HTR-8/SVneo (cell line): ENCODE measurements around the gene RHBDD2.
"Not testable (repeated sequence)": the region's sequence is repeated elsewhere in the genome, so short reads cannot be mapped to it uniquely, and the experiment has no call there.

Experiments
- DNase-seq: peaks from one replicate; pipeline ENCODE4 v3.0.0; 2011; ENCODE audit warnings: low spot score, mixed read lengths; ENCODE audit not compliant: insufficient read length
- FAIRE-seq: peaks from 2 replicates; lab custom pipeline; 2011; peaks lifted over from hg19 to GRCh38; lab: Jason Lieb, UNC

RHBDD2 gene

GRCh38 chr7:75878769-75879611 is at the start of gene RHBDD2:
Gene RHBDD2, plus strand, starts transcription at chr7:75879034. Its CDS starts 49 bp downstream, at chr7:75879083.
- FAIRE-seq (no peak), DNase-seq (peak; percentile 91)

GRCh38 chr7:75829656-75830055 is 49.2 kb upstream of the RHBDD2 start:
- not testable (repeated sequence) for FAIRE-seq, DNase-seq

DNA sequence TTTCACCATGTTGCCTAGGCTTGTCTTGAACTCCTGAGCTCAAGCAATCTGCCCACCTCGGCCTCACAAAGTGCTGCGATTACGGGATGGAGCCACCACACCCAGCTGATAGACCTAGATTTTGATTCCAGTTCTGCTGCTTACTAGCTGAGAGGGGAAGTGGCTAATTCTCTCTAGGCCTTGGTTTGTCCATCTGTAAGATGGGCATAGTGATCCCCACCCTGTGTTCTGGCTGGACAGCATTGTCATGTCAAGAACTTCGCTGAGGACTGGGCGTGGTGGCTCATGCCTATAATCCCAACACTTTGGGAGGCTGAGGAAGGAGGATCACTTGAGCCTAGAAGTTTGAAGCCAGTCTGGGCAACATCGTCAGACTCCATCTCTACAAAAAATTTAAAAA is 47.9 kb upstream of the RHBDD2 start:
- no peak for FAIRE-seq
- no peak for DNase-seq

DNA sequence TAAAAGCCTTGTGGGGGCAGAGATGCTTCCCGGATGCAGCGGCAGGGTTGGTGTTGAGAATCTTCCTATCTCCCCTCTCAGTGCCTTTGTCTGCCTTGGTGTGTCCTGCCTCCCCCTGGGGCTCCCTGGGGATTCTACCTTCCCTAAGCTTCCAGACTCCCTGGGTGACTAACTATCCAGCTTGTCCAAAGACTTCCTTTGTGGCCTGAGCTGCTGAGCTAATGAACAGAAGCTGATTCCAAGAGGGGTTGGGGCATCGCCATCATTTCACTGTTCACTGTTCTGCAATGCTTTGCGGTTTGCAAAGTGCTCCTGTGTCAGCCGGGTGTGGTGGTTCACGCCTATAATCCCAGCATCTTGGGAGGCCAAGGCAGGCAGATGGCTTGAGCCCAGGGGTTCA is 45.2 kb upstream of the RHBDD2 start:
- not testable (repeated sequence) for FAIRE-seq, DNase-seq

GRCh38 chr7:75835688-75836285 is 43.0 kb upstream of the RHBDD2 start:
- no peak for FAIRE-seq
- DNase-seq = no peak

- FAIRE-seq (no peak), DNase-seq (no peak)
Observed at GRCh38 chr7:75836798-75837197, 42.0 kb upstream of the RHBDD2 start.

DNA sequence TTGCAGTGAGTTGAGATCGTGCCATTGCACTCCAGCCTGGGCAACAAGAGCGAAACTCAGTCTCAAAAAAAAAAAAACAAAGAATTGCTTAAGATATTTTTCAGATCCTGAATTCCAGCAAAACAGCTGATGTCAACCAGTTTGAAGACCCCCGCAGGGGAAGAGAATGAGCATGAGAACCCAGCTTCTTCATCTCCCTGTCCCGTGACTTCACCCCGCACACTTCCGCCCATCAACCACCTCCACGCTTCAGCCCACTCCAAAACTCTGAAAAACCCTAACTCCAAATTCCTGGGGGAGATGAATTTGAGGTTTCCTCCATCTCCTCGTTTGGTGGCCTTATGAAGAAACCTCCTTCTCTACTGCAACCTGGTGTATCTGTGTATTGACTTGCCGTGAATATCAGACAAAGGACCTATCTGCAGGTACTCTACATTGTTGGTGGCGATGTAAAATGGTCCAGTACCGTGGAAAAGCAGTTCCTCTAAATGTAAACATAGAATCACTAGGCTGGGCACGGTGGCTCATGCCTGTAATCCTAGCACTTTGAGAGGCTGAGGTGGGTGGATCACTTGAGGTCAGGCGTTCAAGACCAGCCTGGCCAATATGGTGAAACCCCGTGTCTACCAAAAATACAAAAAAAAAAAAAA is 40.4 kb upstream of the RHBDD2 start:
- FAIRE-seq, DNase-seq: not testable (repeated sequence)

DNA sequence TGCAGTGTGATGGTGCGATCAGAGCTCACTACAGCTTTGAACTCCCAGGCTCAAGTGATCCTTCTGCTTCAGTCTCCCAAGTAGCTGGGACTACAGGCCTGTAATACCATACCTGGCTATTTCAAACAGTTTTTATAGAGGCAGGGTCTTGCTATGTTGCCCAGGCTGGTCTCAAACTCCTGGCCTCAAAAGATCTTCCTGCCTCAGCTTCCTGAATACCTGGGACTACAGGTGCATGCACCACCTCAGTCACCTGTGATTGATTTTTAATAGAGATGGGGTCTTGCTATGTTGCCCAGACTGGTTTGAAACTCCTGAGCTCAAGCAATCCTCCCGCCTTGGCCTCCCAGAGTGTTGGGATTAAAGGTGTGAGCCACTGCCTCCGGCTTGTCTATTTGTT is 38.8 kb upstream of the RHBDD2 start:
- DNase-seq = no peak
- no peak for FAIRE-seq

DNA sequence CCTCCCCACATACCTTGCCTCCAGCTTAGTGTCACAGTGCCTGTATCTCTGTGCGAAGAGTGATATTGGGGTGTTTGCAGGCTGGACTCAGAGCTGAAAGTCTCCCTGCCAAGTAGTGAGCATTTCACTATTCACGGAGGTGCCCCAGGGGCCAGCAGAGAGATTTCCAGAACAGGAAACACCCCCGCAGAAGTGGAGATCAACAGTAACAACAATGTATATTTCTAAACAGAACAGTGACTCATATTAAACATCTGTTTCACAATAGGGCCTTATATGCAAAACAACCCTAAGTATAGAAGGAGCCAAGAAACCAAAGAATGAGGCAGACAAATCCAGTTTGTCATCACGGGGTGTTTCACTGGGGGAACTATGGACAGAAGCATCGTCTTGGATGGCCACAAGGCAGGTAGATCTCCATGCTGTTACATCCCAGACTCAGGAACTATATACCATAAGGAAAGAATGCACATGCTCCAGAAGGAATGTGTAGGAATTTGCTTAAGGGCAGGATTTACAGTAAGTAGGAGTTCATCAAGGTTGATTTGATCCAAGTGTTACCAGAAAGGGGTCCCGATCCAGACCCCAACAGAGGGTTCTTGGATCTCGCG is 35.9 kb upstream of the RHBDD2 start:
- FAIRE-seq (no peak), DNase-seq (peak; percentile 29)

DNA sequence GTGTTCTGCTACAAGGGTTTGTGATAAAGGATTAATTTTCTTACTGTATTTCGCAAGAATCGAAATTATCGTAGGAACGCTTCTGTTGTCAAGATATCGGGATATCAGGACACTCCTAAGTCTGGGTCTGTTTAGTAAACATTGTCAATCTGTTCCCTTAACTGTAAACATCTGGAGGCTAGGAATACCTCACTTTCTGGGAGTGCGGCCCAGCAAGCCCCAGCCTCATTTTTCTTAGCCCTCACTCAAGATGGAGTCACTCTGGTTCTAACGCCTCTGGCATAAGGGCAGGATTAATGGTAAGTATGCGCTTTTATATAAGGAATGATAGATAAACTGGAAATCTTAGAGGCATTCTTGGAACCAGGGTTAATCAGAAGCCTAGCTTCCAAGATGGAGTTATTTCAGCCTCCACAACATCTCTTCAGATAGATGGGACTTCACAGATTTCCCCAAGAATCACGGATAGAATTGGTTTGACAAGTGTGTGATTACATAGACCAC is 35.2 kb upstream of the RHBDD2 start:
- DNase-seq (no peak), FAIRE-seq (no peak)

DNA sequence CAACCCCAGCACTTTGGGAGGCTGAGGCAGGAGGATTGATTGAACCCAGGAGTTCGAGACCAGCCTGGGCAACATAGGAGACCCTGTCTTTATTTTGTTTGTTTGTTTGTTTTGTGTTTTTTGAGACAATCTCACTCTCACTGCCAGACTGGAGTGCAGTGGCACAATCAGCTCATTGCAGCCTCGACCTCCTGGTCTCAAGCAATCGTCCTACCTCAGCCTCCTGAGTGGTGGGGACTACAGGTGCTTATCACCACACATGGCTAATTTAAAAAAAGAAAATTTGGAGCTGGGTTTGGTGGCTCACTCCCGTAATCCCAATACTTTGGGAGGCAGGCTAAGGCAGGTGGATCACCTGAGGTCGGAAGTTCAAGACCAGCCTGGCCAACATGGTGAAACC is 34.7 kb upstream of the RHBDD2 start:
- DNase-seq (no peak), FAIRE-seq (no peak)

DNA sequence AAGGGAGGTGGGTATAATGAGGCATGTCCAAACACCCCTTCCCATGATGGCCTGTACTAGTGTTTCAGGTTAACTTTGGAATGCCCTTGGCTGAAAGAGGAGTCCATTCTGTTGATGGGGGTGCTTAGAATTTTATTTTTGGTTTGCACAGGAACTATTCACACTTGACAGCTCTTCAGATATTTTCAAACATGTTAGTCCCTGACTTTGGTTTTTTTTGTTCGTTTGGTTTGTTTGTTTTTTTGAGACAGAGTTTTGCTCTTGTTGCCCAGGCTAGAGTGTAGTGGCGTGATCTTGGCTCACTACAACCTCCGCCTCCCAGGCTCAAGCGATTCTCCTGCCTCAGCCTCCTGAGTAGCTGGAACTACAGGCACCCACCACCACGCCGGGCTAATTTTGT is 33.7 kb upstream of the RHBDD2 start:
- DNase-seq, FAIRE-seq: not testable (repeated sequence)

DNA sequence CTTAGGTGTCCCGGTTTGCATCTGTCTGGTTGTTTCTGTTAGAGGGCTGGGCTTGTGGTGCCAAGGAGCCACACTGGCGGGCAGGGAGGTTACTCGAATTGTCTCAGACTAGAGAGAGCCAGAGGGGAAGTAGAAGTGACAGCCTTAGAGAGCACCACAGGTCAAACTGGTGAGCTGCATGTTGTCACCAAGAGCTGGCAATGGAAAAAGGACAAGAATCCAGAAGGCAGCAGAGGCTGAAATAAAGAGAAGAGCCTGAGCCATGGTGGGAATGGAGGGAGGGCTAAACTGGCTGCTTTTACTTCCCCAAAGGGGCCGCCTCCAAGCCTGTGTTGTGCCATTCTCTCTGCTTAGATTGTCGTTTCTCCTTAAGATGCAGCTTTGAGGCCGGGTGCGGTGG is 31.1 kb upstream of the RHBDD2 start:
- DNase-seq (no peak), FAIRE-seq (no peak)

DNA sequence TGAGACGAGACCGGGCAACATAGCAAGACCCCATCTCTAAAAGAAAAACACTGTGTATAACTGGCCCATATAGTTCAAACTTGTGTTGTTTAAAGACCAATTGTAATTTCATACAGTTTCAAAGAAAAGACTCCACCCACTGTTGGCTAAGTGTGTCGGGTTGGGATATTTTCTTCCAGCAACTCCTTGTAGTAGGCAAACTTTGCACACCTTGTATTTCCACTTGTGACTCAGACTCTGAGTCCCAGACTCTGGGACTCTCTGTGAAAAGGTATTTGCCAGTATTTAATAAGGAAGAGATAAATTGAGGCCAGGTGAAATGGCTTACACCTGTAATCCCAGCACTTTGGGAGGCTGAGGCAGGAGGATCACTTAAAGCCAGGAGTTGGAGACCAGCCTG is 29.3 kb upstream of the RHBDD2 start:
- FAIRE-seq (no peak), DNase-seq (no peak)

DNA sequence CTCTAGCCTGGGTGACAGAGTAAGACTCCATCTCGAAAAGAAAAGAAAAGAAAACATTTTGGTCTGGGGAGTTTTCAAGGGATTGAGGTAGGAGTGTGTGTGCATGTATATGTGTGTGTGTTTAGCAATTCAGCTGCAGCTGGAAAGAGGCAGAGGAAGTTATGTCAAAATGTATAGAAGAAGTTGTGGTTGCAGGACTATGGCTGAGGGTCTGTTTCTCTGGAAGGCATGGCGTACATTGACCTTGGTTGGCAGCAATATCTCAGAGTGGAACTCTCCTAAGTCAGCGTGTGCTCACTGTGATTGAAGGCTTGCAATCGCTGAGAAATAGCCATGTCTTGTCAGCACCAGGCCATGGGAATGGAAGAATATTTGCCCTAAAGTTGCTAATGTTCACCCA is 28.6 kb upstream of the RHBDD2 start:
- no peak for DNase-seq
- FAIRE-seq = no peak

- DNase-seq = no peak
- FAIRE-seq = no peak
Observed at GRCh38 chr7:75854233-75854632, 24.6 kb upstream of the RHBDD2 start.

- FAIRE-seq, DNase-seq: not testable (repeated sequence)
Observed at GRCh38 chr7:75854813-75855345, 24.0 kb upstream of the RHBDD2 start.

GRCh38 chr7:75856536-75856935 is 22.3 kb upstream of the RHBDD2 start:
- no peak for DNase-seq

GRCh38 chr7:75858410-75858809 is 20.4 kb upstream of the RHBDD2 start:
- FAIRE-seq (no peak), DNase-seq (no peak)

More at GRCh38 chr7:75856536-75856935, 22.3 kb upstream of the RHBDD2 start:
- no peak for FAIRE-seq

GRCh38 chr7:75861636-75862035 is 17.2 kb upstream of the RHBDD2 start:
- DNase-seq (no peak), FAIRE-seq (no peak)
